HepG2 (cell line): ENCODE measurements around the gene PYY. TPM values are rescaled to one million over a fixed set of nuclear protein-coding genes. Genes with fewer than 3 reads are reported as not detected.

Experiments
- ARNTL ChIP-seq: sonication (generic); formaldehyde crosslinking; IDR thresholded peaks from 2 replicates; pipeline ENCODE4 v1.4.0; 2020; ENCODE audit warnings: mild to moderate bottlenecking, missing genetic modification reagents
- CBX1 ChIP-seq: IDR thresholded peaks from one replicate; pipeline ENCODE4 v1.6.1; 2016; ENCODE audit warnings: antibody characterized with exemption, low read depth
- ELF1 ChIP-seq: sonication (generic); formaldehyde crosslinking; IDR thresholded peaks from 2 replicates; pipeline ENCODE4 v1.4.0; 2020; ENCODE audit warnings: missing genetic modification reagents
- HNRNPLL ChIP-seq: fragments of 200-400 bp; formaldehyde crosslinking; IDR thresholded peaks from 2 replicates; pipeline ENCODE4 v1.6.1; 2017; ENCODE audit warnings: mild to moderate bottlenecking, low read depth, low read length; ENCODE audit not compliant: poor library complexity, severe bottlenecking
- MTF2 ChIP-seq: sonication (generic); formaldehyde crosslinking; IDR thresholded peaks from 2 replicates; pipeline ENCODE4 v1.5.0; 2020; ENCODE audit warnings: missing genetic modification reagents, borderline replicate concordance
- NR2C2 ChIP-seq: sonication (generic); formaldehyde crosslinking; IDR thresholded peaks from 2 replicates; pipeline ENCODE4 v1.4.0; 2020; ENCODE audit warnings: missing genetic modification reagents, mild to moderate bottlenecking, moderate library complexity, borderline replicate concordance
- RELA ChIP-seq: sonication (generic); formaldehyde crosslinking; IDR thresholded peaks from 2 replicates; pipeline ENCODE4 v1.4.0; 2020; ENCODE audit warnings: missing genetic modification reagents
- SIX1 ChIP-seq: sonication (generic); formaldehyde crosslinking; IDR thresholded peaks from 2 replicates; pipeline ENCODE4 v1.4.0; 2020; ENCODE audit warnings: missing genetic modification reagents, borderline replicate concordance
- SRSF1 ChIP-seq: fragments of 200-400 bp; formaldehyde crosslinking; optimal IDR thresholded peaks from 2 replicates; pipeline ENCODE3; 2017; ENCODE audit warnings: mild to moderate bottlenecking, low read depth, low read length, moderate library complexity
- SUZ12 ChIP-seq: fragments of 150-350 bp; IDR thresholded peaks from 2 replicates; pipeline ENCODE4 v1.6.1; 2014; ENCODE audit warnings: low read depth, low read length
- YEATS2 ChIP-seq: sonication (generic); formaldehyde crosslinking; IDR thresholded peaks from 2 replicates; pipeline ENCODE4 v1.4.0; 2020; ENCODE audit warnings: missing genetic modification reagents, borderline replicate concordance
- ZHX2 ChIP-seq, 2 experiments: sonication (generic) in 1 of 2; formaldehyde crosslinking in 1 of 2; IDR thresholded peaks; 2 replicates each; pipeline versions ENCODE4 v1.6.1 to v1.9.0; 2014 to 2022; ENCODE audit warnings: antibody characterized with exemption in 1 of 2, borderline replicate concordance in 1 of 2, inconsistent platforms in 1 of 2, low read depth in 1 of 2, missing genetic modification reagents in 1 of 2
- ZMAT3 ChIP-seq: sonication (generic); formaldehyde crosslinking; conservative IDR thresholded peaks from 2 replicates; pipeline ENCODE4 v1.7.0; 2021; ENCODE audit warnings: missing genetic modification reagents
- ZNF101 ChIP-seq: sonication (generic); formaldehyde crosslinking; IDR thresholded peaks from 2 replicates; pipeline ENCODE4 v1.4.0; 2020; ENCODE audit warnings: mild to moderate bottlenecking, low read depth, missing genetic modification reagents, borderline replicate concordance
- ZNF383 ChIP-seq: sonication (generic); formaldehyde crosslinking; IDR thresholded peaks from 2 replicates; pipeline ENCODE4 v1.4.0; 2020; ENCODE audit warnings: missing genetic modification reagents, mild to moderate bottlenecking, borderline replicate concordance
- ZNF512B ChIP-seq: sonication (generic); formaldehyde crosslinking; IDR thresholded peaks from 2 replicates; pipeline ENCODE4 v1.5.1; 2020; ENCODE audit warnings: missing genetic modification reagents, mild to moderate bottlenecking, borderline replicate concordance
- ZNF644 ChIP-seq: IDR thresholded peaks from 2 replicates; pipeline ENCODE4 v1.6.1; 2016; ENCODE audit warnings: low read depth
- ZNF770 ChIP-seq: sonication (generic); formaldehyde crosslinking; IDR thresholded peaks from 2 replicates; pipeline ENCODE4 v1.5.0; 2020; ENCODE audit warnings: mild to moderate bottlenecking, missing genetic modification reagents
- polyA plus RNA-seq, 8 experiments: library from polyadenylated mRNA; depleted of rRNA in 3 of 8; stranded (reverse) in 7 of 8; unstranded in 1 of 8; fragments of >200 nt; fragmentation: Illumina TruSeq in 4 of 8; extraction: Trizol in 4 of 8; gene quantifications; 2 replicates each; pipeline versions ENCODE4 v1.2.1 to v1.2.3, GENCODE V29; 2011 to 2016; ENCODE audit warnings: low read depth in 4 of 8, missing spikeins in 1 of 8, mixed read lengths in 1 of 8; ENCODE audit not compliant: insufficient read depth in 1 of 8
- total RNA-seq, 5 experiments: library from RNA; depleted of rRNA; stranded (reverse); fragments of >200 nt; fragmentation: Illumina TruSeq; extraction: Trizol; gene quantifications; 2 replicates each; pipeline ENCODE4 v1.2.3, GENCODE V29; 2016; ENCODE audit warnings: low read depth in 1 of 5

PYY gene
- total and polyA plus RNA-seq, 2 of the 13 experiments (the other 11 are each of a cell fraction or from before 2014, with no cell fraction given), result 0.25 TPM; not detected in 1

- no peak for TF ChIP-seq ZHX2 (IDR thresholded peaks at IDR 0.05; ENCODE audit: low read depth)
- no peak for TF ChIP-seq ZHX2 (CRISPR knock-in tag; IDR thresholded peaks at IDR 0.05; ENCODE audit: borderline replicate concordance)
- TF ChIP-seq ZNF770 (CRISPR knock-in tag), result no peak
- TF ChIP-seq MTF2, result peak; percentile 80; the same call in 1 of the 2 replicates
- no peak for TF ChIP-seq ZNF644 (CRISPR knock-in tag)
- TF ChIP-seq SIX1 (CRISPR knock-in tag), result no peak
- no peak for TF ChIP-seq RELA (CRISPR knock-in tag)
- no peak for TF ChIP-seq ARNTL (CRISPR knock-in tag)
- no peak for TF ChIP-seq YEATS2 (CRISPR knock-in tag)
- no peak for TF ChIP-seq SUZ12
- TF ChIP-seq ZNF383 (CRISPR knock-in tag), result no peak
- TF ChIP-seq ZNF101 (CRISPR knock-in tag), result no peak
- no peak for TF ChIP-seq ELF1 (CRISPR knock-in tag)
- TF ChIP-seq CBX1, result no peak
- TF ChIP-seq ZNF512B (CRISPR knock-in tag), result no peak
- TF ChIP-seq NR2C2 (CRISPR knock-in tag), result no peak
- TF ChIP-seq ZMAT3 (CRISPR knock-in tag), result 0 out of 2 replicates have a peak, but pooled peaks have one; percentile 52
- TF ChIP-seq HNRNPLL, result peak; percentile 30
- no peak for TF ChIP-seq SRSF1
Observed at GRCh38 chr17:43994272-43995149, 40.8 kb upstream of the PYY start (continued).
